ENCODE measurements around the gene MPEG1.

The MPEG1 gene

GRCh38 chr11:59218319-59218718 lies 5.6 kb upstream of the MPEG1 start:
- DNase-seq (ENCODE audit: low spot score), result no peak

GRCh38 chr11:59216641-59217564 lies 4.2 kb upstream of the MPEG1 start:
- DNase-seq (ENCODE audit: low spot score), result no peak

GRCh38 chr11:59214141-59214893 lies 1.6 kb upstream of the MPEG1 start:
- no peak for DNase-seq (ENCODE audit: low spot score)

GRCh38 chr11:59212222-59212621 lies 505 bp downstream of the MPEG1 start:
- no peak for DNase-seq (ENCODE audit: low spot score)

GRCh38 chr11:59208956-59209355 lies 3.8 kb downstream of the MPEG1 start:
- no peak for DNase-seq (ENCODE audit: low spot score)

GRCh38 chr11:59207988-59208451 lies 4.7 kb downstream of the MPEG1 start:
- DNase-seq (ENCODE audit: low spot score), result peak; percentile 37

GRCh38 chr11:59206635-59207034 lies 6.1 kb downstream of the MPEG1 start:
- peak; percentile 33 for DNase-seq (ENCODE audit: low spot score)

GRCh38 chr11:59205648-59206047 lies 7.1 kb downstream of the MPEG1 start:
- DNase-seq (ENCODE audit: low spot score), result no peak

- DNase-seq (ENCODE audit: low spot score), result no peak
Measured at GRCh38 chr11:59204746-59205145, 8.0 kb downstream of the MPEG1 start.

- no peak for DNase-seq (ENCODE audit: low spot score)
Measured at GRCh38 chr11:59201353-59201752, 11.4 kb downstream of the MPEG1 start.

- no peak for DNase-seq (ENCODE audit: low spot score)
Measured at GRCh38 chr11:59200423-59200746, 12.3 kb downstream of the MPEG1 start.

- DNase-seq (ENCODE audit: low spot score), result no peak
Measured at GRCh38 chr11:59199546-59200422, 12.9 kb downstream of the MPEG1 start.

GRCh38 chr11:59198726-59199125 lies 14.0 kb downstream of the MPEG1 start:
- DNase-seq (ENCODE audit: low spot score), result no peak

- no peak for DNase-seq (ENCODE audit: low spot score)
Measured at GRCh38 chr11:59197991-59198390, 14.7 kb downstream of the MPEG1 start.

GRCh38 chr11:59196777-59197176 lies 15.9 kb downstream of the MPEG1 start:
- no peak for DNase-seq (ENCODE audit: low spot score)

- DNase-seq (ENCODE audit: low spot score), result no peak
Measured at GRCh38 chr11:59195586-59195985, 17.1 kb downstream of the MPEG1 start.

GRCh38 chr11:59193587-59194130 lies 19.1 kb downstream of the MPEG1 start:
- DNase-seq (ENCODE audit: low spot score), result no peak

- no peak for DNase-seq (ENCODE audit: low spot score)
Measured at GRCh38 chr11:59192446-59193020, 20.2 kb downstream of the MPEG1 start.

- DNase-seq (ENCODE audit: low spot score), result no peak
Measured at GRCh38 chr11:59191890-59192289, 20.8 kb downstream of the MPEG1 start.

- DNase-seq (ENCODE audit: low spot score), result no peak
Measured at GRCh38 chr11:59191095-59191494, 21.6 kb downstream of the MPEG1 start.

- no peak for DNase-seq (ENCODE audit: low spot score)
Measured at GRCh38 chr11:59189986-59190385, 22.7 kb downstream of the MPEG1 start.
